Panc1 (cell line): ENCODE measurements around the gene RBM10. TPM values are rescaled to one million over a fixed set of nuclear protein-coding genes. Genes with fewer than 3 reads are reported as not detected.

Experiments used
- ATAC-seq: fragments of 200-7000 bp; cut with Tn5 transposase; 2 replicates; pipeline ENCODE4 v1.9.1; 2020; ENCODE audit warnings: mild to moderate bottlenecking, moderate library complexity
- BruUV-seq: library from RNA; stranded (reverse); fragments of 400-500 nt; replicated peaks from 2 replicates; lab custom pipeline; 2021; lab: Mats Ljungman, UMichigan
- CTCF ChIA-PET: fragments of 300-600 bp; sonication (Branson Sonifier 250); formaldehyde crosslinking; loops from one replicate; lab custom pipeline; 2022; ENCODE audit warnings: antibody characterized with exemption; lab: Charles Lee
- POLR2A ChIA-PET: fragments of 300-600 bp; sonication (Branson Sonifier 250); formaldehyde crosslinking; loops from one replicate; lab custom pipeline; 2022; ENCODE audit warnings: antibody characterized with exemption; lab: Charles Lee
- DNase-seq: peaks from one replicate; pipeline ENCODE4 v3.0.0-alpha.2; 2010; ENCODE audit warnings: low read depth, low spot score
- H3K27ac ChIP-seq: 2 replicates; pipeline ENCODE4 v1.5.1; 2011; ENCODE audit warnings: mild to moderate bottlenecking, low read length, inconsistent platforms
- H3K27me3 ChIP-seq: fragments of 200-500 bp; sonication (Bioruptor generic); 2 replicates; pipeline ENCODE4 v1.6.0; 2014; ENCODE audit warnings: low read length, inconsistent platforms; ENCODE audit not compliant: control insufficient read depth, insufficient read depth
- H3K36me3 ChIP-seq: fragments of 200-500 bp; sonication (Bioruptor generic); 2 replicates; pipeline ENCODE4 v1.5.1; 2014; ENCODE audit warnings: inconsistent platforms, mild to moderate bottlenecking, low read length, moderate library complexity; ENCODE audit not compliant: control insufficient read depth, insufficient read depth
- H3K4me1 ChIP-seq: 2 replicates; pipeline ENCODE4 v1.5.1; 2011; ENCODE audit warnings: inconsistent platforms, mild to moderate bottlenecking, low read length, moderate library complexity; ENCODE audit not compliant: control insufficient read depth, insufficient read depth
- H3K4me3 ChIP-seq, 2 experiments: 2 replicates each; pipeline ENCODE4 v1.5.1; 2011 to 2012; ENCODE audit warnings: low read depth in 2 of 2, low read length in 2 of 2, mild to moderate bottlenecking in 2 of 2, inconsistent platforms in 1 of 2, moderate library complexity in 1 of 2
- H3K9me3 ChIP-seq: fragments of 200-500 bp; sonication (Bioruptor generic); 2 replicates; pipeline ENCODE4 v1.5.1; 2014; ENCODE audit warnings: low read depth, mild to moderate bottlenecking, inconsistent platforms, low read length, moderate library complexity; ENCODE audit not compliant: control insufficient read depth, insufficient read depth
- POLR2AphosphoS5 ChIP-seq: IDR thresholded peaks from 2 replicates; pipeline ENCODE4 v1.6.1; 2012; ENCODE audit warnings: mild to moderate bottlenecking, low read depth, low read length, moderate library complexity
- REST ChIP-seq, 2 experiments: IDR thresholded peaks; 2 replicates each; pipeline ENCODE4 v1.6.1; 2011 to 2012; ENCODE audit warnings: low read depth in 2 of 2, control low read depth in 1 of 2, low read length in 1 of 2, mild to moderate bottlenecking in 1 of 2, moderate library complexity in 1 of 2; ENCODE audit not compliant: insufficient read depth in 1 of 2
- SIN3A ChIP-seq: IDR thresholded peaks from 2 replicates; pipeline ENCODE4 v1.6.1; 2012; ENCODE audit warnings: low read depth, mild to moderate bottlenecking, low read length, moderate library complexity, borderline replicate concordance; ENCODE audit not compliant: insufficient read depth
- TCF7L2 ChIP-seq: IDR thresholded peaks from 2 replicates; pipeline ENCODE4 v1.6.1; 2011; ENCODE audit warnings: mild to moderate bottlenecking, low read depth, low read length, inconsistent platforms
- in situ Hi-C: cut with HindIII; loops from 2 replicates; pipeline ENCODE4 v1.10.0; 2016; ENCODE audit warnings: low sequenced_read_pairs, low pct_unique_long_range_greater_than_20kb
- intact Hi-C: fragments of 100-400 bp; cut with micrococcal nuclease; formaldehyde crosslinking; loops from one replicate; pipeline ENCODE4 v1.10.0; 2022; ENCODE audit not compliant: unreplicated experiment
- total RNA-seq: library from RNA; stranded (reverse); gene quantifications from one replicate; pipeline ENCODE4 v1.2.1, GENCODE V29; 2021; ENCODE audit not compliant: unreplicated experiment
- TF ChIP-seq, protein P1 (sequence below): fragments of 450-650 bp; IDR thresholded peaks from 2 replicates; pipeline ENCODE4 v1.5.1; 2017; ENCODE audit warnings: mild to moderate bottlenecking

RBM10 gene
- total RNA-seq, 1 experiment from 2014 or later: 47.1 TPM

DNA sequence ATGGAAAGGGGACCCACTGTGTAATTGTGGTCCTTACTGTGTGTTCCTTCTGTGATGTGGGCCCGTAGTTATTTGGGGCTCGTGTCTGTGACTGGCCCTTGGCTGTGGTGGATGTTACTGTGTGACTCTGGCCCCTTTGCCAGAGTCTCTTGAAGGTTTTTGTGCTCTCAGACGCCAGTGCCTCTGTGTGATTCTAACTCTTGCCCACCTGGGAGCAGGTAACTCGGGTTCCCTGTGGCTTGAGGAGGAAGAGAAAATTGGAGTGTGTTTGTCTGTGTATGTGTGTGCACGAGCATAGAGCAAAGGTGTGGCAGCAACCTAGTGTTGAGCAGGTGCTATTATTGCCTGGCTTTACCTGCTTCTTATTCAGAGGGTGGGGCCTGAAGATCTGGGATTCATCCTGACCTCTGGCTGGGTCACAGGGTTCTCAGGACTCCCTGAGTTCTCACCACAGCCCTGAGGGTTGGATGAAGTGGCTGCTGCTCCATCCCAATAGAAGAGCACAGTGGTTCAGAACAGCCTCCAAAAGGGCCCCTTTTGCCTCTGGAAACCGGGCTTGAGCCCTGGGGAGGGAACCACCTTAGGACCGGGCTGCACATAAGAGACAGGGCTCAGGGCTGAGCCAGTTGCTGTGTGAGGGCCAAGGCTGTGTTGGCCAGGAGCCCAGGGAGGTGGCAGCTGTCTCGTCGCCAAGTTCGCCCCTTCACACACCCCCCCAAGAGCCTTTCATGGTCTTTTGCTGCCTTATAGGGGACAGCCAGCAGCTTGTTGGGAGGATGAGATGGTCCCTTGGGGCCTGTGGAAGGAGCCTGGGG, 1.3 kb downstream of the RBM10 start:
- intact Hi-C loops: no loop called here
- H3K4me3 ChIP-seq: peak overlapping the region; percentile 84 to 85
- no peaks in the 10 kb centered on the region; the same call in none of the 2 replicates for H3K36me3 ChIP-seq
- peak overlapping the region; percentile 91 for H3K27ac ChIP-seq
- ATAC-seq: no peak
- POLR2A ChIA-PET: no interaction called here
- peaks cover 3% of the 10 kb centered on the region; the same call in 1 of the 2 replicates for H3K4me1 ChIP-seq
- H3K9me3 ChIP-seq: no peaks in the 10 kb centered on the region
- in situ Hi-C loops: no loop called here
- no peak for TF ChIP-seq SIN3A
- TF ChIP-seq, protein P1, sequence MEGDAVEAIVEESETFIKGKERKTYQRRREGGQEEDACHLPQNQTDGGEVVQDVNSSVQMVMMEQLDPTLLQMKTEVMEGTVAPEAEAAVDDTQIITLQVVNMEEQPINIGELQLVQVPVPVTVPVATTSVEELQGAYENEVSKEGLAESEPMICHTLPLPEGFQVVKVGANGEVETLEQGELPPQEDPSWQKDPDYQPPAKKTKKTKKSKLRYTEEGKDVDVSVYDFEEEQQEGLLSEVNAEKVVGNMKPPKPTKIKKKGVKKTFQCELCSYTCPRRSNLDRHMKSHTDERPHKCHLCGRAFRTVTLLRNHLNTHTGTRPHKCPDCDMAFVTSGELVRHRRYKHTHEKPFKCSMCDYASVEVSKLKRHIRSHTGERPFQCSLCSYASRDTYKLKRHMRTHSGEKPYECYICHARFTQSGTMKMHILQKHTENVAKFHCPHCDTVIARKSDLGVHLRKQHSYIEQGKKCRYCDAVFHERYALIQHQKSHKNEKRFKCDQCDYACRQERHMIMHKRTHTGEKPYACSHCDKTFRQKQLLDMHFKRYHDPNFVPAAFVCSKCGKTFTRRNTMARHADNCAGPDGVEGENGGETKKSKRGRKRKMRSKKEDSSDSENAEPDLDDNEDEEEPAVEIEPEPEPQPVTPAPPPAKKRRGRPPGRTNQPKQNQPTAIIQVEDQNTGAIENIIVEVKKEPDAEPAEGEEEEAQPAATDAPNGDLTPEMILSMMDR: no peak
- TF ChIP-seq REST (IDR thresholded peaks at IDR 0.05; ENCODE audit: insufficient read depth in 1 of 2, low read depth in 2 of 2, low read length in 1 of 2): no peak
- TF ChIP-seq TCF7L2: no peak
- no peak for TF ChIP-seq POLR2AphosphoS5
- CTCF ChIA-PET: no interaction called here
- no peak for DNase-seq
- no TSS peak for BruUV-seq
- no peaks in the 10 kb centered on the region for H3K27me3 ChIP-seq

- CTCF ChIA-PET: no interaction called here
- H3K36me3 ChIP-seq: peaks cover 2% of the 10 kb centered on the region
- no peaks in the 10 kb centered on the region for H3K27me3 ChIP-seq
- BruUV-seq: no TSS peak
- H3K4me1 ChIP-seq: peaks cover 3% of the 10 kb centered on the region; the same call in 1 of the 2 replicates
- in situ Hi-C loops (no loop called here), intact Hi-C loops (no loop called here)
- POLR2A ChIA-PET: no interaction called here
- no peaks in the 10 kb centered on the region for H3K9me3 ChIP-seq
- H3K27ac ChIP-seq: no peak overlapping the region
- H3K4me3 ChIP-seq: peak overlapping the region; percentile 84 to 85
- ATAC-seq (no peak), DNase-seq (no peak)
- TF ChIP-seq REST (IDR thresholded peaks at IDR 0.05; ENCODE audit: insufficient read depth in 1 of 2, low read depth in 2 of 2, low read length in 1 of 2): no peak
- TF ChIP-seq TCF7L2: no peak
- TF ChIP-seq, protein P1: no peak
- no peak for TF ChIP-seq POLR2AphosphoS5
- TF ChIP-seq SIN3A: no peak
Measured at GRCh38 chrX:47146936-47147859, 2.2 kb downstream of the RBM10 start.
